ENCODE measurements around the gene KCNJ5.

- TF ChIP-seq CTCF (conservative IDR thresholded peaks at IDR 0.05; ENCODE audit: low read depth in 2 of 2): no peak
- TF ChIP-seq, protein P1, sequence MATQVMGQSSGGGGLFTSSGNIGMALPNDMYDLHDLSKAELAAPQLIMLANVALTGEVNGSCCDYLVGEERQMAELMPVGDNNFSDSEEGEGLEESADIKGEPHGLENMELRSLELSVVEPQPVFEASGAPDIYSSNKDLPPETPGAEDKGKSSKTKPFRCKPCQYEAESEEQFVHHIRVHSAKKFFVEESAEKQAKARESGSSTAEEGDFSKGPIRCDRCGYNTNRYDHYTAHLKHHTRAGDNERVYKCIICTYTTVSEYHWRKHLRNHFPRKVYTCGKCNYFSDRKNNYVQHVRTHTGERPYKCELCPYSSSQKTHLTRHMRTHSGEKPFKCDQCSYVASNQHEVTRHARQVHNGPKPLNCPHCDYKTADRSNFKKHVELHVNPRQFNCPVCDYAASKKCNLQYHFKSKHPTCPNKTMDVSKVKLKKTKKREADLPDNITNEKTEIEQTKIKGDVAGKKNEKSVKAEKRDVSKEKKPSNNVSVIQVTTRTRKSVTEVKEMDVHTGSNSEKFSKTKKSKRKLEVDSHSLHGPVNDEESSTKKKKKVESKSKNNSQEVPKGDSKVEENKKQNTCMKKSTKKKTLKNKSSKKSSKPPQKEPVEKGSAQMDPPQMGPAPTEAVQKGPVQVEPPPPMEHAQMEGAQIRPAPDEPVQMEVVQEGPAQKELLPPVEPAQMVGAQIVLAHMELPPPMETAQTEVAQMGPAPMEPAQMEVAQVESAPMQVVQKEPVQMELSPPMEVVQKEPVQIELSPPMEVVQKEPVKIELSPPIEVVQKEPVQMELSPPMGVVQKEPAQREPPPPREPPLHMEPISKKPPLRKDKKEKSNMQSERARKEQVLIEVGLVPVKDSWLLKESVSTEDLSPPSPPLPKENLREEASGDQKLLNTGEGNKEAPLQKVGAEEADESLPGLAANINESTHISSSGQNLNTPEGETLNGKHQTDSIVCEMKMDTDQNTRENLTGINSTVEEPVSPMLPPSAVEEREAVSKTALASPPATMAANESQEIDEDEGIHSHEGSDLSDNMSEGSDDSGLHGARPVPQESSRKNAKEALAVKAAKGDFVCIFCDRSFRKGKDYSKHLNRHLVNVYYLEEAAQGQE (IDR thresholded peaks at IDR 0.05; ENCODE audit: unreplicated experiment): no peak
- TF ChIP-seq POLR2AphosphoS5 (IDR thresholded peaks at IDR 0.05; ENCODE audit: low read depth): no peak
Measured at GRCh38 chr11:128852327-128853023, 38.7 kb upstream of the KCNJ5 start.

All from GM23338 (cell line).